OCI-LY1 (cell line): ENCODE results near the gene RFTN1.

ENCODE experiments used
- H2AFZ ChIP-seq: fragments of 200-600 bp; sonication (generic), shearing (Covaris generic); 2 replicates; pipeline ENCODE4 v1.6.0; 2014; ENCODE audit warnings: antibody characterized with exemption, mild to moderate bottlenecking, low read length
- H3F3A ChIP-seq: fragments of 200-600 bp; sonication (generic), shearing (Covaris generic); 2 replicates; pipeline ENCODE4 v1.6.0; 2014; ENCODE audit warnings: mild to moderate bottlenecking, antibody characterized with exemption, low read length, moderate library complexity; ENCODE audit not compliant: insufficient read depth
- H3K27ac ChIP-seq: fragments of 200-600 bp; sonication (generic); 2 replicates; pipeline ENCODE4 v1.5.1; 2014; ENCODE audit warnings: low read length, mixed run types, mild to moderate bottlenecking, low read depth; ENCODE audit not compliant: poor library complexity, severe bottlenecking
- H3K27me3 ChIP-seq: fragments of 200-600 bp; sonication (generic); 2 replicates; pipeline ENCODE4 v1.6.0; 2014; ENCODE audit warnings: antibody characterized with exemption, mild to moderate bottlenecking, low read length, moderate library complexity; ENCODE audit not compliant: insufficient read depth
- H3K36me3 ChIP-seq: fragments of 200-600 bp; sonication (generic); 2 replicates; pipeline ENCODE4 v1.6.1; 2014; ENCODE audit warnings: mild to moderate bottlenecking, antibody characterized with exemption, low read length, moderate library complexity, mixed read lengths; ENCODE audit not compliant: insufficient read depth
- H3K4me1 ChIP-seq: fragments of 200-600 bp; sonication (generic); 2 replicates; pipeline ENCODE4 v1.5.1; 2014; ENCODE audit warnings: mild to moderate bottlenecking, low read length, moderate library complexity; ENCODE audit not compliant: insufficient read depth, severe bottlenecking
- H3K4me2 ChIP-seq: fragments of 200-600 bp; sonication (generic), shearing (Covaris generic); 2 replicates; pipeline ENCODE4 v1.6.1; 2014; ENCODE audit warnings: low read length
- H3K4me3 ChIP-seq: fragments of 200-600 bp; sonication (generic); 2 replicates; pipeline ENCODE4 v1.5.1; 2014; ENCODE audit warnings: low read length, low read depth, mild to moderate bottlenecking, mixed read lengths; ENCODE audit not compliant: poor library complexity, severe bottlenecking
- H3K79me2 ChIP-seq: fragments of 200-600 bp; shearing (Covaris generic); 2 replicates; pipeline ENCODE4 v1.6.1; 2016; ENCODE audit warnings: mixed run types, low read length, mixed read lengths; ENCODE audit not compliant: insufficient read depth
- H3K9ac ChIP-seq: fragments of 200-600 bp; sonication (generic), shearing (Covaris generic); 2 replicates; pipeline ENCODE4 v1.6.1; 2014; ENCODE audit warnings: mild to moderate bottlenecking, low read length, mixed read lengths
- H3K9me2 ChIP-seq: fragments of 200-600 bp; sonication (generic), shearing (Covaris generic); 2 replicates; pipeline ENCODE4 v1.6.1; 2014; ENCODE audit warnings: low read depth, mild to moderate bottlenecking, low read length, mixed read lengths
- H3K9me3 ChIP-seq: fragments of 200-600 bp; shearing (Covaris generic); 2 replicates; pipeline ENCODE4 v1.6.1; 2014; ENCODE audit warnings: low read length, mixed read lengths
- H4K20me1 ChIP-seq: fragments of 200-600 bp; sonication (generic), shearing (Covaris generic); 2 replicates; pipeline ENCODE4 v1.6.0; 2016; ENCODE audit warnings: mild to moderate bottlenecking, low read length; ENCODE audit not compliant: insufficient read depth
- EZH2 ChIP-seq: fragments of 200-600 bp; sonication (generic), shearing (Covaris generic); IDR thresholded peaks from 2 replicates; pipeline ENCODE4 v1.8.0; 2017; ENCODE audit warnings: borderline replicate concordance, mixed run types, mild to moderate bottlenecking, antibody characterized with exemption, low read length, moderate library complexity, mixed read lengths
- TF ChIP-seq, protein P1 (sequence below): fragments of 200-600 bp; sonication (generic), shearing (Covaris generic); IDR thresholded peaks from 2 replicates; pipeline ENCODE4 v1.5.1; 2017; ENCODE audit warnings: mild to moderate bottlenecking, antibody characterized with exemption, low read length, moderate library complexity, mixed read lengths

The RFTN1 gene

DNA sequence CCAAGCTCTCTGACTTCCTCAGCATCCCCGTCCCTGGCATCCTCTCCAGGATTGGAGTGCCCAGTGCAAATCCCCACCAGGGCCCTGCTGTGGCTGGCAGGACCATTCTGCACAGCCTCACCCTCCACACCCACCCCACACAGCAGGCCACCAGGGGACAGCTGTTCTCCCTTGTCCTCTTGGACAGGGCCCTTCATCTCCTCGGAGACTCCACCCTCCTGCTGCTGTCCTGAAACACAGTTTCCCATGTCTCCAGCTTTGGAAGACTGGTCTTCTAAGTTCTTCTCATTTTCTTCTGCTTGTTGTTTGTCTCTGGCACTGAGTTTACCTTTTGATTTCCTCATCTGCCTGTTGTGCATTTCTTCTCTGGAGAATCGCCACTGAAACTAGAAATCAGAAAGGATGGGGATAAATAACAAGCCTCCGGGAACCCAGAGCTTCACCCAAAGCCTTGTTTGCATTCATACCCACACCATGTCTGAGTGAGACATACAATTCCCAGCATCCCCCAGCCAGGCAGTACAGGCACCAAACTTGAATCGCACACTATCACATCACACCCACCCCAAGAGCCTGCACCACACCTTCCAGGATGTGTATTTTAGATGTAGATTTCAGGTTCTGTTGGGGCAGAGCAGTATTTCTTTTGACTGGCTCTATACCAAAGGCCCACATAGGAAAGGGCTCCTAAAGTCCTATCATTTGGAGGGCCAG, 196.5 kb downstream of the RFTN1 start:
- Histone ChIP-seq H3K4me3 (no peak overlapping the region), H3K36me3 (peaks cover 97% of the 10 kb centered on the region), H3K9ac (no peak overlapping the region), H3K4me2 (no peak overlapping the region), H3K9me3 (no peaks in the 10 kb centered on the region), H3K4me1 (no peaks in the 10 kb centered on the region), H3K9me2 (no peaks in the 10 kb centered on the region), H3K79me2 (no peaks in the 10 kb centered on the region), H4K20me1 (no peaks in the 10 kb centered on the region), H3F3A (no peaks in the 10 kb centered on the region; the same call in 1 of the 2 replicates), H3K27me3 (no peaks in the 10 kb centered on the region), H3K27ac (no peak overlapping the region), H2AFZ (no peak overlapping the region)
- TF ChIP-seq, protein P1, sequence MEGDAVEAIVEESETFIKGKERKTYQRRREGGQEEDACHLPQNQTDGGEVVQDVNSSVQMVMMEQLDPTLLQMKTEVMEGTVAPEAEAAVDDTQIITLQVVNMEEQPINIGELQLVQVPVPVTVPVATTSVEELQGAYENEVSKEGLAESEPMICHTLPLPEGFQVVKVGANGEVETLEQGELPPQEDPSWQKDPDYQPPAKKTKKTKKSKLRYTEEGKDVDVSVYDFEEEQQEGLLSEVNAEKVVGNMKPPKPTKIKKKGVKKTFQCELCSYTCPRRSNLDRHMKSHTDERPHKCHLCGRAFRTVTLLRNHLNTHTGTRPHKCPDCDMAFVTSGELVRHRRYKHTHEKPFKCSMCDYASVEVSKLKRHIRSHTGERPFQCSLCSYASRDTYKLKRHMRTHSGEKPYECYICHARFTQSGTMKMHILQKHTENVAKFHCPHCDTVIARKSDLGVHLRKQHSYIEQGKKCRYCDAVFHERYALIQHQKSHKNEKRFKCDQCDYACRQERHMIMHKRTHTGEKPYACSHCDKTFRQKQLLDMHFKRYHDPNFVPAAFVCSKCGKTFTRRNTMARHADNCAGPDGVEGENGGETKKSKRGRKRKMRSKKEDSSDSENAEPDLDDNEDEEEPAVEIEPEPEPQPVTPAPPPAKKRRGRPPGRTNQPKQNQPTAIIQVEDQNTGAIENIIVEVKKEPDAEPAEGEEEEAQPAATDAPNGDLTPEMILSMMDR, result no peak
- TF ChIP-seq EZH2, result no peak

DNA sequence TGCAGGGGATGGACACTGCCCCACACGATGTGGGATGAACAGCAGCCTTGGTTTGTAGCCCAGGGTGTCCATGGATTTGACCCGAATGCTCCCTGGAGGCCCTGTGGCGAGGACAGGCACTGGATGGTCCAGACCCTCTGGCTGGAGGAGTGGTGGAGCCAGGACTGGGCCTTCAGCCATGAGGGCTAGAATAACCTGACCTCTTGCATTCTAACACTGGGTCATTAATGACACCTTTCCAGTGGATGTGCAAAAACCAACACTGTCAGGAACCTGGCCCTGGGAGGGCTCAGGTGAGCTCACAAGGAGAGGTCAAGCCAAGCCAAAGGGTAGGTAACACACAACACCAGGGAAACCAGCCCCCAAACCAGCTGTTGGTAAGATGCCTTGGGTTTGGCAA, 197.1 kb downstream of the RFTN1 start:
- Histone ChIP-seq H2AFZ (no peak overlapping the region), H3F3A (no peaks in the 10 kb centered on the region; the same call in 1 of the 2 replicates), H4K20me1 (no peaks in the 10 kb centered on the region), H3K9me2 (no peaks in the 10 kb centered on the region), H3K27me3 (no peaks in the 10 kb centered on the region), H3K79me2 (no peaks in the 10 kb centered on the region), H3K27ac (no peak overlapping the region), H3K4me2 (no peak overlapping the region), H3K4me3 (no peak overlapping the region), H3K36me3 (peaks cover 97% of the 10 kb centered on the region), H3K4me1 (no peaks in the 10 kb centered on the region), H3K9ac (no peak overlapping the region), H3K9me3 (no peaks in the 10 kb centered on the region)
- TF ChIP-seq EZH2, result no peak
- TF ChIP-seq, protein P1, result no peak

DNA sequence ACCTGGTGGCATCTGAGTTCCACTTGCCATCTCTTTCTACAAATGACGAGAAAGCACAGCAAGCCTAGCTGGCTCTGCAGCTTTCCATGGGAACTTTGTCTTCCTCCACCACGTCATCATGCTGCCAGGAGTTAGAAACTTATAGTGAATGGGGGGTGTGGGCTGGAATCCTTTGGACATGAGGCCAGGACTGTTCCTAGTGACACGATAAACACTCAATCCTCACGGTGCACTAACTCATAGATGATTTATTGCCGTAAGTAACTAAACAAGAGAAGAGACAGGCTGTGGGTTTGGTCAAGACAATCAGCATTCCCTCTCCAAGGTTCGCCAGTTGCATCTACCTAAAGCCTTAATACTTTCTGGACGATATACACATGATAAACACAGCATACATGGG, 197.9 kb downstream of the RFTN1 start:
- Histone ChIP-seq H3K79me2 (no peaks in the 10 kb centered on the region), H4K20me1 (no peaks in the 10 kb centered on the region), H3K27ac (no peak overlapping the region), H3K27me3 (no peaks in the 10 kb centered on the region), H3K4me1 (no peaks in the 10 kb centered on the region), H3K9ac (no peak overlapping the region), H3K4me3 (no peak overlapping the region), H3K9me3 (no peaks in the 10 kb centered on the region), H3K9me2 (no peaks in the 10 kb centered on the region), H3K4me2 (no peak overlapping the region), H3K36me3 (peaks cover 92% of the 10 kb centered on the region), H2AFZ (no peak overlapping the region), H3F3A (no peaks in the 10 kb centered on the region; the same call in 1 of the 2 replicates)
- TF ChIP-seq, protein P1, result no peak
- no peak for TF ChIP-seq EZH2
